Germinal center (tissue), 1 donor: ENCODE results near the gene SIGLEC11.
"Not testable (repeated sequence)": the region's sequence is repeated elsewhere in the genome, so short reads cannot be mapped to it uniquely, and the experiment has no call there.

Experiments used
- DNase-seq: peaks from one replicate; pipeline ENCODE4 v3.0.0; 2012; ENCODE audit warnings: mixed read lengths, low spot score

Gene SIGLEC11

DNA sequence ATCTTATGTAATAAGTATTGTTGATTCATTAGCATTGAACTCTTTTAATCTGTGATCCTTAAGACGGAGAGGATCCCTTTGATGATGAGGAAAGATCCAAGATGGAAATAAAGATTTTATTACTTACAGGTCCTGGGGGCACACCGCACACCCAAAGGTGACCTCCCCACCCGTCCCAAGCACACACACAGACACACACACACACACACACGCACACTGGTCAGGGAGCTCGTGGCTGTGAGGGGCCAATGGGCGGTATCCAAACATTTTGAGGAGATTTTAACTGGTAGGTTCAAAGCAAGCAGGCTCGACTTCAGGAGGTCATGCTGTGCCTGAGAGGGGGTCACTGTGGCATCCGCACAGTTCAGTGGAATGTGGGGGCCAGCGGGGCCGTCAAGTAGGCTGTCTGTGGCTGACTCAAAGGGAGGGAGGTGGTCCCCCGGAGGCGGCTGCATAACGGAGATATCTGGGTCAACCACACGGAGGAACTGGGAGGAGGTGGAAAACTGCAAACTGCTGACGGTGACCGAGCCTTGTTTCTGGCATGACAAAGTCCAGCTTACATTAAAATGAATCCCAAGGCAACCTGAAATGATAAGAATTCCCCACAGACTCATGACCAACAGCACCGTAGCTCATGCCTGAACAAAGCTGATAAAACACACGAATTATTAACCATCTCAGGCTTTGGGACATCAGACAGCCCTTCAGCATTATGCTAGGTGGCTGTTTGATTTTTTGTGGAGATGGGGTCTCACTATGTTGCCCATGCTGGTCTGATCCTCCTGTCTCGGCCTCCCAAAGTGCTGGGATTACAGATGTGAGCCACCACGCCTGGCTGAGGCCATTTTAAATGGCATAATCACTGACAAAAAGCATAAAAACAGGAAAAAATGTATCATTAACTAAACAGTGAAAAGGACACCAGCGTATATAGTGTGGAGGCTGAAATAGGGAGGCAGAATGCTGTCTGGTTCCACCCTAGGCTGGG lies 20.9 kb upstream of the SIGLEC11 start:
- DNase-seq: no peak

DNA sequence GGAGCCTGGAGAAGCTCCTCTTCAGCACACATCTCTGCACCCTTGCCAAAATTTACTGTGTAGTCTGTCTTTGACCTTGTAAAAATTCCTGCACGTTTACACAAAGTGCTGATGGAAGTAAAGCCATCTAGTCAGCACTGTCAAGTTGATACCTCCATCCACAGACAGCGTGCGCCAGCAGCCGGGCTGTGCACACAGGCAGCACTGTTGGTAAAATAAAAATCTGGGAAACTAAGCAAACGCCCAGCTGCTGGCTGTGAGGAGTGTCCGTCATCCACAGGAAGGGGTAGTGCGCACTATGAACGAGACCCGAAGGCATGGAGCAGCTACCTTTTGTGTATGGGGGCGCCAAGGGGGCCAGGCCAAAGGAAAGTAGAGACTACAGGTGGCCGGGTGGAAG lies 17.4 kb upstream of the SIGLEC11 start:
- no peak for DNase-seq

DNA sequence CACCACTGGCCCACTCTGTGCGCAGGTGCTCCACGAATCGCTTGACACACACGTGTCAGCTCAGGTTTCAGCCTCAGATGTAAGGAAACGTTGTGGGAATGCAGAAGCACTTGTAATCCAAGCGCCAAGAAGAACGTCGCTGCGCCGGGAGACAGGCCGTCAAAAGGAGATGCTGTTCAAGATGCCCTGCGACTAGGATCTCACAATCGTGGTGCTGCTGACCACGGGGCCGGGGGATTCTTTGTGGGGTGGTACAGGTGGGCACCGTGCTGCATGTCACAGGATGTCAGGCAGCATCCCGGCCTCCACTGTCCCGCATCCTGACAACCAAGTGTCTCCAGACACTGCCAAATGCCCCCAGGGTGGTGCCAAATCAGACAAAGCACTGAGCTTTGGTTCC lies 16.9 kb upstream of the SIGLEC11 start:
- DNase-seq: no peak

DNA sequence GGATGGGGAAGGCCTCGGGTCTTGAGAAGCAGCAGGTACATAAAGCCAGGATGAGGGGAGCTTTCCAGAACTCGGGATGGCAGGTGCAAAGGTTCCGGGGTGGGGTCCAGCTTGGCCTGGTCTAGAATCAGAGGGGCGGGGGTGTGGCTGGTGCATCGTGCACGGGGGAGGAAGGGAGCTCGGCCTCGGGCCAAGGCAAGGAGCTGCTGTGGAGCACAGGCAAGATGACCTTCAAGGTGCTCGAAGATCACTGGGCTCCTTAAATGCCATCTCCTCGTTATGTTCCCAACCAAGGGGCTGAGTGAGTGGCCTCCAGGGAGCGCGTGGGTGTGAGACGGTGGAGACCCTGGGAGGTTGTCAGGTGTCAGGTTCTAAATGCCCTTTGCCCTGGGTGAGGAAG lies 16.1 kb upstream of the SIGLEC11 start:
- no peak for DNase-seq

DNA sequence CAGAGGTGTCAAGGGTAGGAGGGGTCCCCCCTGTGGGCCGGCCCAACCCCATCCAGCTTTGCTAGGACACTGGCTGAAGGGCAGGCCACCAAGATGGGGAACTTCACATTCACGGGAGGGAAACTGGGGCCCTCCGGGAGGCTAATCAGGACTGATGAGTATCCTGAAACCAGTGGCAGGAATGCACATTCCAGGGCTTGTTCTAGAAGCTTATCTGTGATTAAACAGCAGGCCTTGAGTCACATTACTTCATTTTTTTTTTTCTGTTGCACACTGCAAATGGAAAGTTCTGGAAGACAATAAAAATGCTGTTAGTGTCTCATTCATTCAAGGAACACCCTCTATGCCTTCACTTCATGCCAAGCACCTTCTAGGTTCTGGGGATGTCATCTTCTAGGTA lies 15.5 kb upstream of the SIGLEC11 start:
- DNase-seq: no peak

DNA sequence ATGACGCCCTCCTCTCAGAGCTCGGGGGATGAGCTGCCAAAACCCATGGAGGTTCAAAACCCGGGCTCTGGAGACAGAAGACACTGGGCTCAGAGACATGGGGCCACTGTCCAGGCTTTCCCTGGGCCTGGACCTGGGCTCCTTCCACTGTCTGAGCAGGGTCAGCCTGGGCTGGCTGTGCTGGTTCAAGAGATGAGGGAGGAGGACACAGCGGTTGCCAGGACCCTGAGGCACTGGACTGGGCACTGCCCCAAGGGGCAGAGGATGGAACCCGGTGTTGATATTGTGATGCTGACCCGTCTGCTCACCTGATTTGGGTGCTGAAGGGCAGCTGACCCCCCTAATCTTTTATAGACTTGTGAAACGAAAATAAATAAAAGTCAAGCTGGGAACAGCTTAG lies 14.1 kb upstream of the SIGLEC11 start:
- DNase-seq: no peak

DNA sequence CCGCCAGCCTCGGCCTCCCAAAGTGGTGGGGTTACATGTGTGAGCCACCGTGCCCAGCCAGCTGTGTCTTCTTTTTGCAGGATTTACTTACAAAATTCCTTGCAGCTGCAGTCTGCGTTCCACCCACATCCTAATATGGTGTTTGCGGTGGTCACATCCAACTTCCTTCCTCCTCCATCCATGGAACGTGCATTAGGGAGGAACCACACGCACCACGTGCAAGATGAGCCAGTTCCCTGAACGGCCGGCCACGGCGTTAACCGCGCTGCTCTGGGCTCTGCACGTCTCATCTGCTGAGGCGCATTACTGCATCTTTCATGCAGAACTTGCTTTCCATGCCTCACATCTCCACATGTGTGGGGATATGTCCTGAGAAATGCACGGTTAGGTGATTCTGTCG lies 13.0 kb upstream of the SIGLEC11 start:
- DNase-seq: no peak

DNA sequence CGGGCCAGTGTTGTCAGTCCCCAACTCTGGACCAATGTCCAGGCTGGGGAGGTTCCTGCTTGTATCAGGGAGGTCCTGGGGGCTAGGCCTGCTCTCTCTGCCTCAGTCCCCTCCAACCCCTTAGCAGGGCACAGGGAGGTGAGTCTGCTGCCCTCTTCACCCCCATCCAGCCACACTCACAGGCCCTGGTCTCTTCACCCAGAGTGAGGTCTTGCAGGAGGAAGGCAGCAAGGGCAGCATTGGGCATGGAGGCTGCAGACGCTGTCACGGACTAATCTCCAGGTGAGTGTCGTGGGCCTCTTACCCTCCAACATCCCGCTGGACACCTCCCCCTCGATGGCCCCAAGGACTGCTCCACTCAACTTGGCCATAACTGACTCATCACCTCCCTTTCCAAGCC lies 11.9 kb upstream of the SIGLEC11 start:
- DNase-seq: no peak

DNA sequence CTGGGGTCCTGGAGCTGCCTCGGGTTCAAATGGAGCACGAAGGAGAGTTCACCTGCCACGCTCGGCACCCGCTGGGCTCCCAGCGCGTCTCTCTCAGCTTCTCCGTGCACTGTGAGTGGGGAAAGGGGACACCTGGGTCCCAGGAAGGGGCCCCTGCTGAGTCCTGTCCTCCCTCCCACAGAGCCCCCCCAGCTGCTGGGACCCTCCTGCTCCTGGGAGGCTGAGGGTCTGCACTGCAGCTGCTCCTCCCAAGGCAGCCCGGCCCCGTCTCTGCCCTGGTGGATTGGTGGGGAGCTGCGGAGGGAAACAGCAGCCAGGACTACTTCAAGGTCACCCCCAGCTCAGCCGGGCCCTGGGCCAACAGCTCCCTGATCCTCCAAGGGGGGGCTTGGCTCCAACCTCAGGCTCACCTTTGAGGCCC lies 11.0 kb upstream of the SIGLEC11 start:
- DNase-seq: no peak

DNA sequence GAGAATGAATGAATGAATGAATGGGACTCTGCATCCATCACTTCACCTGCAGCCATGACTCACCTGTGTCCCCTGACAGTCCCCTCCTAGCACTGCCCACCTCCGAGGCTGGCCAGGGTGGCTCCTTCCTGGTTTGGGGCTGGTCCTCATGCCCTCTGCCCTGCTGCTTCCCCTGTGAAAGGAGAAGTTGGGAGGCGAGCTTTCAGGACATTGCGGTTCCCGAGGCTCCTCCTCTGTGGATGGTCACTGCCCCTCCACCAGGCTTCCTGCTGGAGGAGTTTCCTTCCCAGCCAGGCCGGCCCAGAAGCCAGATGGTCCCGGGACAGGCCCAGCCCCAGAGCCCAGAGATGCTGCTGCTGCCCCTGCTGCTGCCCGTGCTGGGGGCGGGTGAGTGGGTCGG lies 8.4 kb upstream of the SIGLEC11 start:
- not testable (repeated sequence) for DNase-seq

DNA sequence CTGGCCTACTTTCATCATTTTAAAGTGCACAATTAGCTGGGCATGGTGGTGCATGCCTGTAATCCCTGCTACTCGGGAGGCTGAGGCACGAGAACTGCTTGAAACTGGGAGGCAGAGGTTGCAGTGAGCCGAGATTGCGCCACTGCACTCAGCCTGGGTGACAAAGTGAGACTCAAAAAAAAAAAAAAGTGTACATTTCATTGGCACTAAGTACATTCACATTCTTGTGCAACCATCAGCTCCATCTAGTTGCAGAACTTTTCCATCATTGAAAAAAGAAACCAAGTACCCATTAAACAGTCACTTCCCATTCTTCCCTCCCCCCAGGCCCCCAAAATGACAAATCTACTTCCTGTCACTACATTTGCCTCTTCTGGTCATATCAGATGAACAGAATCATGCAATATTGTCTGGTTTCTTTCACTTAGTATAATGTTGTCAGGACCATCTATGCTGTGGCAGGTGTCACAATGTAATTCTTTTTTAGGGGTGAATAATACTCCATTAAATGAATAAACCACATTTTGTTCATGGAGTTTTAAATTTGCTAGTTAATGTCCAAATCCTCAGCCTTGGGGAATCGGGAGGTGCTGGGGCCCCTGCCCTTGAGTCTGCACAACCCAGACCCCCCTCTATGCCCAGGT lies 7.4 kb upstream of the SIGLEC11 start:
- no peak for DNase-seq

DNA sequence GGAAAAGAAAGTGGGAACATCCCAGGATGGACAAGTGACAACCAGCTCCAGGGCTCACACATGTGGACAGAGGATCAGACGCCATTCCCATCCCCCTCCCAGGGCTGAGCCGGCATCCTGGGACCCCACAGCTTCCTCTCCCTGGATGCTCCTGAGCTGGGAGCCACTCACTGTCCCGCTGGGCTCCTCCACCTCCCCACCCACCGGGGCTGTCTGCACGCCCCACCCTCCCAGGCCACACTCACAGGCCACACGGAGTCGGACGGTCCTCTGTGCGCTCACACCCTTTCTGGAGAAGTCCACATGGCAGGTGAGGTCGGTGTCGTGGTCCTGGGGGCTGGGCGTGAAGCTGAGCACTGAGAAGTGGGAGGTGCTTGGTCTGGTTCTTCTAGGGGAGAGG lies 1.1 kb downstream of the SIGLEC11 start:
- not testable (repeated sequence) for DNase-seq

DNA sequence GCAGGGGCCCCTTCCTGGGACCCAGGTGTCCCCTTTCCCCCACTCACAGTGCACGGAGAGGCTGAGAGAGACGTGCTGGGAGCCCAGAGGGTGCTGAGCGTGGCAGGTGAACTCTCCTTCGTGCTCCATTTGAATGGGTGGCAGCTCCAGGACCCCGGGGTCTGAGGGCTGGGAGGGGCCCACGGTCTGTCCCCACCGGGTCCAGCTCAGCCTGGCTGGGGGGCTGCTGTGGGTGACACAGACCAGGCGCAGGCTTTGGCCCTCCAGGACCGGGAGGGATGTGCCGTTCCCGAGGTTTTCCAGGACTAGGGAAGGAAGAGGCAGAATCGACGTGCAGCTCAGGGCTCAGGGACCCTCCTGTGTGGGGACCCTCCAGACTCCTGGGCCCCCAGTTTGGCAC lies 2.4 kb downstream of the SIGLEC11 start:
- DNase-seq: not testable (repeated sequence)

DNA sequence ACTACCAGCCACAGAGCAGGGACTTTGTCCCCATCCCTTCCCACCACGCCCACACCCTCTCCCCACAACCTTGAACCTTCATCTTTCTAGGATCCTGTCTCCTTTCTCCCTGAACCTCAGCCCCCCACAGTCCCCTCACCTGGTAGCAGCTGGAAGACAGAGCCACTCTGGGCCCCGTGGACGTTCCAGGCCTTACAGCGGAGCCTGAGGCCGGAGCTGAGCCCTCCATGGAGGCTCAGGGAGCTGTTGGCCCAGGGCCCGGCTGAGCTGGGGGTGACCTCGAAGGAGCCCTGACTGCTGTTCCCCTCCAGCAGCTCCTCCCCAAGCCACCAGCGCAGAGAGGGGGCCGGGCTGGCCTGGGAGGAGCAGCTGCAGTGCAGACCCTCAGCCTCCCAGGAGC lies 2.8 kb downstream of the SIGLEC11 start:
- DNase-seq: not testable (repeated sequence)

DNA sequence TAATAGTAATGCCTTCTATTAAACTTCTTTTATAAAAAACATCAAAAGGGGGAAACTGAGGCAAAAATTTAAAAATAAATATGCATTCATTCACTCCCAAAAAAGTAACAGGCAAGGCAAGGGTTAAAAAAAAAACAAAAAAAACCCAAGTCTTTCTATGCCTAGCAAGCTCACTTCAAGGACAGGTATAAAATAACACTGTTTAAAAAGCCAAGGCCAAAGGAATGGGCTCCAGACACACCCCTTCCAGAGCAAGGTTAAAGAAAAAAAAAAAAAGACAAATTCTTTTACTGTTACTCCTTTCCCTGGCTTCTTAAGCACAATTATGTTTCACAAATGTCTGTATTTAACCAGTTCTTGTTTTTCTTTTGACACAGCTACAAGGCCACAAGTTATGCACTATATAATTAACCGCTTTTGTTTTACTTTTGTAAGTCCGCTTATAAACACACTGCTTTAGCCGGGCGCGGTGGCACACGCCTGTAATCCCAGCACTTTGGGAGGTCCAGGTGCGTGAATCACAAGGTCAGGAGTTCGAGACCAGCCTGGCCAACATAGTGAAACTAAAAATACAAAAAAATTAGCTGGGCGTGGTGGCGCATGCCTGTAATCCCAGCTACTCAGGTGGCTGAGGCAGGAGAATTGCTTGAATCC lies 3.6 kb downstream of the SIGLEC11 start:
- no peak for DNase-seq

DNA sequence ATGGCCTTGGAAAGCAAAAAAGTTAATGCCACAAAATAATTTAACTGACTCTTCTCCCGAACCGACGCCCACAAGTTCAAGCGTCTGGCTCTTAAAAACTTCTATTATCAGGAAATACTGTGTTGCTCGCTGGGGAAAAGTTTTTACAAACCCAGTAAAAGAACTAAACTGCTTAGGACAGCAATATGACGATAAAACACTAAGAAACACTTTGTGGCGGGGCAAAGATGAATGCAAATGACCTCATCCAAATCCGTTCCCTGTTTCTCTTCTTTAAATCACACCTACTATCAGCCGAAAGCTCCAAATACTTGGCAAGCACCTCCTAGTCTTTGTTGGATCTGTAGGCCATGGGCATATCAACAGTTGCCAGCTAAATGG lies 4.9 kb downstream of the SIGLEC11 start:
- DNase-seq: no peak

DNA sequence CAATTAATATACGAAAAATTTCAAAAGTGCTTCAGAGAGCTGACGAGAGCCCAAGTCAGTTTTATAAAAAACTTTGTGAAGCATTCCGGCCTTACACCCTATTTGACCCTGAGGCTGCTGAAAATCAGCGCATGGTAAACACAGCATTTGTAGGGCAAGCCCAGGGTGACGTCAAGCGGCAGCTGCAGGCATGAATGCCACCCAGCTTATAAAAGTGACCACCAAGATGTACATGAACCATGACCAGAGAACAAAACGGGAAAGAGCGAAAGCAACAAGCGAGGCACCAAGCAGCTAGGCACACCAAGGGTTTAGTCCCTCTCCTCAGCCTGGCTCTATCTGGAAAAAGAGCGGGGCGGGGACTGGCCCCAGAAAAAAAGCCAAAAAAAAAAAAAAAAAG lies 6.0 kb downstream of the SIGLEC11 start:
- no peak for DNase-seq

DNA sequence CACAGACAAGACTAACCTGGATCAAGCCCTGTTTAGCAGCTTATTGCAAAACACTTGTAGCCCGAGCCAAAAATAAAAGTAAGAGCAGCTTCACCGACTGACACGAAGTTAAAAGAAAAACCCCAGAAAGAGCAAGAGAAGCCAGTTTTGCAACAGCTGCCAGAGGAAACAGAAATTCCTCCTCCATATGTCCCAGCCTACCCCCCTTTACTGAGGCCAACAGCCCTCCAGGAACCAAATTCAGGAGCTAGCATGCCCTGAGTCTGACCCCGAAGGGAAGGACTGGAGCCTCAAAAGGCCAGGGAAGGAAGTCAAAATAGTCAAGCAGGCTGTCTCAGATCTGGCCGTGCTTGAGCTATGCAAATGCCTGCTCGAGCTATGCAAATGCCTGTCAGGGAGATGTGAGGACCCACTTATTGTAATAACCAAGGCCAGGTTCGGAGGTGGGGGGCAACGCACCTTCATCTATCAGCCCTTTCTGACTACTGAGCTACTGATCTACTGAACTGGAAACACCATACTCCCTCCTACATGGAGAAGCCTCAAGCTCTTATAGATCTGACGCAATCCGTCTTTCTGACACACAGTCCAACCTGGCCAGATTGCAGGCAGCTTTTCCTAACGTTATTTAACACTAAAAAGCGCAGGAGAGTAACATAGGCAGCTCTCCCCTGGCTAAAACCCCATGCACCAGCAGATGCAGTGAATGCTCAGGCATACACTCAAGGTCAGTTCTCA lies 6.7 kb downstream of the SIGLEC11 start:
- no peak for DNase-seq

DNA sequence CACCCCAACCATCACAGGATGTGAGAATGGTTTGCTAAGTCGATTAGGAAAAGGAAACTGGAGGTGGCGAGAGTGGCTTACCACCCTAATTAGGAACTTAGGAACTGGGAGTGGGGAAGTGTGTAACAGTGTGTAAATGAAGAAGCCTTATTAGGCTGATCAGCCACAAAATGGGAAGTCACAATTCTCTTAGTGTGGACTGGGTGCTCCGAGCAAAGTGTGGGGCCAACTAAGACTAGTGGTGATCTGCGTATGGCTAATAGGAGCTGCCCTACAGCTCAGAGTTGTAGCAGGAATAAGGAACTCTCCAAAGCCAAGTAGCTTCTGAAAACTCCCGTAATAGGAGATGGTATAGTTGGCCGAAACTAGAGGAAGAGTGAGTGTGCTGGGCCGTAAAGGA lies 7.6 kb downstream of the SIGLEC11 start:
- no peak for DNase-seq

DNA sequence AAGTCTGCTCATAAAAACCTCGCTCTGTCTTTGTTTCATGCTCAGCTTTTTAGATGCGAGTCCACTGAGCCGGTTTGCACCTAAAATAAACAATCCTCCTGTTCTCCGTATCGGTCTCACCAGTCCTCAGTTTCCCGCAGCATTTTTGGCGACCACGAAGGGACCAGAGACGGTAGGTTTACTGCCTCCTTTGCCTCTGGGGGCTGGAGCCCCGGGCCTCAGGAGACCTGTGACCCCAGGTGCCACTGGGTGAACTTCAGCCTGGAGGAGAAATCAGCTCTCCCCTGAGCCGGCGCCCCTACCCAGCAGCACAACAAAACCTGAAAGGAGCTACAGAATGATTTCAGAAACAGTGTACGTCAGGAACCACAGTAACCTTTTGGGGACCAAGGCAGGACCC lies 8.1 kb downstream of the SIGLEC11 start:
- no peak for DNase-seq

DNA sequence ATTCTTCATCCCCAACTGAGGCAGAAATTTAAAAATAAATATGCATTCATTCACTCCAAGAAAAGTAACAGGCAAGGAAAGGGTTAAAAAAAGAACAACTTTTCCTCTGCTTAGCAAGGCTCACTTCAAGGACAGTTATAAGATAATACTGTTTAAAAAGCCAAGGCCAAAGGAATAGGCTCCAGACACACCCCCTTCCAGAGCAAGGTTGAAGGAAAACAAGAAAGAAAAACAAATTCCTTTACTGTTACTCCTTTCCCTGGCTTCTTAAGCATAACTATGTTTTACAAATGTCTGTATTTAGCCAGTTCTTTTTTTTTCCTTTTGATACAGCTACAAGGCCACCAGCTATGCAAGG lies 8.5 kb downstream of the SIGLEC11 start:
- DNase-seq: no peak

DNA sequence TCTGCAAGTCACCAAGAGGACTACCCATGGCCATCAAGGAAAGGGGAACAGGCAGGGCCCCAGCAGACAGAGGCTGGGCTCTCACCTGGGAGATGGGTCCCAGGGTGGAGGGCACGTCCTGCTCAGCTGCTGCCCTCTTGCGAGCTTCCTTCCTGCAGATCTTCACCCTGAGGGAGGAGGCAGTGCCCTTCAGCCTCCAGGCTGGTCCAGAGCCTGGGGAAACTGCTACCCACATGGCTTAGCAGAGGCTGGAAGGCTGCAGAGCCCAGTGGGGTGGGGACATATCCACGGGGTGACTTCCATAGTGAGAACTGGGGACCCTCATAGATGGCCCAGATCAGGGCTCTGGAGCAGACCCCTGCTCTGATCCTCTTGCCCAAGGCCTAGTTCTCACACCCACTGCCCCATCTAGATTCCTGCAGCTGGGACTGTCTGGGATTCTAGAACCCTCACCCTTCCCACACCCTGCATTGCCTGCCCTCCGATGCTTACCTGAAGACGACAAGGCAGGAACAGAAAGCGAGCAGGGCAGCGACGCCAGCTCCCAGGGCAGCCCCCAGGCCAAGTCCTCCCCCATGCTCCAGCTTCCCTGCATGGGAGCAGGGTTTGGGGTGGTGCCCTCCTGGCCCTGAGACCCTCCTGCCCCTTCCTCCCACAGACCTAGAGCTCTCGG lies 9.0 kb downstream of the SIGLEC11 start:
- no peak for DNase-seq
